A549 treated with AZD9567 at 1 μM for 4 hours (cell line): ENCODE measurements around the gene GTF2H2C. TPM values are rescaled to one million over a fixed set of nuclear protein-coding genes. Genes with fewer than 3 reads are reported as not detected.

Source experiments
- total RNA-seq: library from RNA; stranded (reverse); fragments of 200-300 nt; extraction: Qiagen RNA extraction; gene quantifications from 5 replicates; pipeline ENCODE4 v1.2.3, GENCODE V29; 2022; ENCODE audit not compliant: insufficient read depth

GTF2H2C gene
- 32.8 to 40.0 TPM (median 35.4 TPM) in 5 replicates for total RNA-seq

DNA sequence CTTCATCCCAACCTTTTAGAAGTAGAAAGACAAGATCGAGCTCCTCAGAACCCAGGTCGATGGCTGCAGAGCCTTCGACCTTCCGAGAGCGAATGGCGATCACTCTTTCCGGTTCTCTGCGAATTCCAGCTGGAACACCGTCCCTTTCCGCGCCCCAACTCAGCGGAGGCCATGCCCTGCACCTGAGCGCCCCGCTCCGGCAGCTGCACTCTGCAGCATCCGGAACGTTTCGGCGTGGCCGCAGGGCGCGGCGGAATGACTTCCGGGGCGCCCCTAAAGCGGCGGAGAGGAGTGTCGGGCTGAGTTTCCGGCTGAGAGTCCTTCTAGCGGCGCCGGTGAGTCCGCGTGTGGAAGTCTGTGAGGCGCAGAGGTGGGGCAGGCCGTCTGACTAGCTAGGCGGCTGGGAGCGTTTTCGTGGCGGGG, at the start of gene GTF2H2C:
TSS of gene GTF2H2C (plus strand) at position 284 of the 423 bp plus-strand sequence. CDS start 4,942 bp downstream, outside the sequence.

Other genes starting within 250 kb of the GTF2H2C start
- 2.3 to 4.0 TPM (median 3.3 TPM) in 5 replicates for gene CCDC125, start 227.4 kb upstream of the GTF2H2C start, total RNA-seq
- gene AK6, start 190.7 kb upstream of the GTF2H2C start, total RNA-seq: 41.3 to 56.6 TPM (median 55.4 TPM) in 5 replicates
- 130 to 175 TPM (median 138 TPM) in 5 replicates for gene TAF9, start 190.7 kb upstream of the GTF2H2C start, total RNA-seq
- gene RAD17, start 190.4 kb upstream of the GTF2H2C start, total RNA-seq: 16.0 to 17.8 TPM (median 16.9 TPM) in 5 replicates
- gene MARVELD2, start 145.1 kb upstream of the GTF2H2C start, total RNA-seq: 1.9 to 4.8 TPM (median 2.4 TPM) in 5 replicates
- gene OCLN, start 67.4 kb upstream of the GTF2H2C start, total RNA-seq: 9.1 to 12.7 TPM (median 9.7 TPM) in 5 replicates